NCI-H2171 (cell line): ENCODE data around the gene GIPC2.
"Not testable (repeated sequence)": the region's sequence is repeated elsewhere in the genome, so short reads cannot be mapped to it uniquely, and the experiment has no call there.

Experiments used
- DNase-seq: peaks from one replicate; lab custom pipeline; 2025; lab: John Stamatoyannopoulos, UW

The GIPC2 gene

GRCh38 chr1:78036450-78036849 lies 9.3 kb upstream of the GIPC2 start:
- no peak for DNase-seq

GRCh38 chr1:78038071-78038470 lies 7.7 kb upstream of the GIPC2 start:
- no peak for DNase-seq

GRCh38 chr1:78038491-78038939 lies 7.3 kb upstream of the GIPC2 start:
- no peak for DNase-seq

GRCh38 chr1:78040484-78041089 lies 5.2 kb upstream of the GIPC2 start:
- no peak for DNase-seq

- DNase-seq: no peak
Observed at GRCh38 chr1:78043436-78043835, 2.3 kb upstream of the GIPC2 start.

GRCh38 chr1:78044796-78045562 lies 787 bp upstream of the GIPC2 start:
- DNase-seq: no peak

GRCh38 chr1:78045563-78045925 lies 222 bp upstream of the GIPC2 start:
- no peak for DNase-seq

- no peak for DNase-seq
Observed at GRCh38 chr1:78047106-78047505, 1.3 kb downstream of the GIPC2 start.

GRCh38 chr1:78047631-78048030 lies 1.9 kb downstream of the GIPC2 start:
- no peak for DNase-seq

- DNase-seq: no peak
Observed at GRCh38 chr1:78048446-78048845, 2.7 kb downstream of the GIPC2 start.

GRCh38 chr1:78049396-78049795 lies 3.6 kb downstream of the GIPC2 start:
- no peak for DNase-seq

GRCh38 chr1:78051005-78051404 lies 5.2 kb downstream of the GIPC2 start:
- DNase-seq: no peak

- no peak for DNase-seq
Observed at GRCh38 chr1:78052685-78053405, 7.1 kb downstream of the GIPC2 start.

- DNase-seq: no peak
Observed at GRCh38 chr1:78053498-78053897, 7.7 kb downstream of the GIPC2 start.

- DNase-seq: no peak
Observed at GRCh38 chr1:78054559-78054958, 8.8 kb downstream of the GIPC2 start.

GRCh38 chr1:78054972-78055371 lies 9.2 kb downstream of the GIPC2 start:
- no peak for DNase-seq

GRCh38 chr1:78055565-78056132 lies 9.9 kb downstream of the GIPC2 start:
- DNase-seq: no peak

GRCh38 chr1:78058670-78059069 lies 12.9 kb downstream of the GIPC2 start:
- no peak for DNase-seq

GRCh38 chr1:78060857-78061563 lies 15.2 kb downstream of the GIPC2 start:
- no peak for DNase-seq

- DNase-seq: no peak
Observed at GRCh38 chr1:78061825-78062523, 16.2 kb downstream of the GIPC2 start.

GRCh38 chr1:78064886-78065285 lies 19.1 kb downstream of the GIPC2 start:
- not testable (repeated sequence) for DNase-seq
